K562 (cell line): Measurements from ENCODE around the gene RGS19. TPM values are rescaled to one million over a fixed set of nuclear protein-coding genes. Genes with fewer than 3 reads are reported as not detected.

Experiments used
- ATF4 ChIP-seq: fragments of 450-650 bp; formaldehyde crosslinking; IDR thresholded peaks from 2 replicates; pipeline ENCODE4 v1.4.0; 2022; ENCODE audit warnings: mild to moderate bottlenecking, moderate library complexity
- CHD1 ChIP-seq: fragments of 200-600 bp; sonication (generic); IDR thresholded peaks from one replicate; pipeline ENCODE4 v1.6.1; 2012; ENCODE audit warnings: mild to moderate bottlenecking, moderate library complexity, low read length, inconsistent platforms
- E2F8 ChIP-seq: fragments of 450-650 bp; IDR thresholded peaks from 2 replicates; pipeline ENCODE4 v1.7.1; 2018; ENCODE audit warnings: mild to moderate bottlenecking, low read depth; ENCODE audit not compliant: partially characterized antibody
- ESRRA ChIP-seq: fragments of 450-650 bp; IDR thresholded peaks from 2 replicates; pipeline ENCODE4 v1.6.1; 2014; ENCODE audit warnings: low read depth, mild to moderate bottlenecking, moderate library complexity, borderline replicate concordance
- ETV5 ChIP-seq: sonication (generic); formaldehyde crosslinking; IDR thresholded peaks from 2 replicates; pipeline ENCODE4 v1.4.0; 2020; ENCODE audit warnings: low read depth, mild to moderate bottlenecking, missing genetic modification reagents
- HBP1 ChIP-seq: fragments of 450-650 bp; formaldehyde crosslinking; IDR thresholded peaks from 2 replicates; pipeline ENCODE4 v1.4.0; 2022; ENCODE audit warnings: missing genetic modification characterization
- PHF8 ChIP-seq: fragments of 200-600 bp; sonication (generic); IDR thresholded peaks from 2 replicates; pipeline ENCODE4 v1.6.1; 2012; ENCODE audit warnings: mixed run types, mild to moderate bottlenecking, inconsistent platforms, low read length, moderate library complexity, borderline replicate concordance
- POLR2G ChIP-seq: fragments of 200-400 bp; formaldehyde crosslinking; IDR thresholded peaks from 2 replicates; pipeline ENCODE4 v1.6.1; 2017; ENCODE audit warnings: low read depth, mild to moderate bottlenecking, antibody characterized with exemption, low read length, moderate library complexity
- ZC3H8 ChIP-seq: fragments of 450-650 bp; IDR thresholded peaks from 2 replicates; pipeline ENCODE4 v1.6.1; 2017
- ZNF41 ChIP-seq: fragments of 250-450 bp; sonication (Bioruptor Pico); conservative IDR thresholded peaks from 2 replicates; pipeline ENCODE4 v1.4.0; 2020; ENCODE audit warnings: mild to moderate bottlenecking
- ZNF639 ChIP-seq, 2 experiments: fragments of 200-800 bp in 1 of 2; sonication (Bioruptor generic) in 1 of 2; sonication (generic) in 1 of 2; formaldehyde crosslinking in 1 of 2; IDR thresholded peaks in 1 of 2; conservative IDR thresholded peaks in 1 of 2; 2 replicates each; pipeline versions ENCODE4 v1.5.0 to v1.6.1; 2016 to 2020; ENCODE audit warnings: missing compliant biosample characterization in 1 of 2, missing genetic modification characterization in 1 of 2, missing genetic modification reagents in 1 of 2
- ZNF740 ChIP-seq, 3 experiments: fragments of 200-800 bp in 1 of 3; sonication (Bioruptor generic) in 1 of 3; sonication (generic) in 1 of 3; formaldehyde crosslinking in 1 of 3; IDR thresholded peaks; 2 replicates each; pipeline versions ENCODE4 v1.6.1 to v1.8.0; 2016 to 2022; ENCODE audit warnings: mild to moderate bottlenecking in 2 of 3, missing compliant biosample characterization in 2 of 3, missing genetic modification characterization in 2 of 3, missing genetic modification reagents in 1 of 3
- polyA plus RNA-seq, 8 experiments: library from polyadenylated mRNA; depleted of rRNA in 4 of 8; stranded (reverse) in 5 of 8; unstranded in 3 of 8; fragments of >200 nt; fragmentation: Nextera tagmentation in 2 of 8; fragmentation: Illumina TruSeq in 1 of 8; extraction: Ambion mirVana in 2 of 8; extraction: Trizol in 1 of 8; gene quantifications; 2 replicates each; pipeline versions ENCODE4 v1.2.1 to v1.2.3, GENCODE V29; 2011 to 2014; ENCODE audit warnings: inconsistent platforms in 1 of 8, missing spikeins in 1 of 8
- total RNA-seq, 7 experiments: library from RNA; depleted of rRNA in 6 of 7; stranded (reverse); fragments of >200 nt in 6 of 7; fragmentation: Illumina TruSeq in 2 of 7; extraction: Trizol in 2 of 7; gene quantifications; 2 replicates each; pipeline versions ENCODE4 v1.2.1 to v1.2.3, GENCODE V29; 2011 to 2021; ENCODE audit warnings: low replicate concordance in 1 of 7

RGS19 gene
- total and polyA plus RNA-seq, 9 of the 15 experiments (the other 6 are each of a cell fraction or from before 2014, with no cell fraction given): 0.41 to 23.7 (median 14.6) TPM

- TF ChIP-seq ZNF740 (CRISPR knock-in tag; IDR thresholded peaks at IDR 0.05) (peak; percentile 35; the same call in 1 of the 2 replicates), ZNF740 (tag; IDR thresholded peaks at IDR 0.05) (no peak), ZNF639 (CRISPR knock-in tag; conservative IDR thresholded peaks at IDR 0.05 in 1 of 2, IDR thresholded peaks at IDR 0.05 in 1 of 2) (peak in 1 of 2 experiments; percentile 95; a peak in 2 of 4 replicates), ESRRA (peak; percentile 15; the same call in 1 of the 2 replicates), CHD1 (no peak), ZNF41 (CRISPR knock-in tag) (peak; percentile 69; the same call in 1 of the 2 replicates), POLR2G (peak; percentile 86), ZC3H8 (no peak), ATF4 (CRISPR knock-in tag) (peak; percentile 73), PHF8 (peak; percentile 93), ETV5 (CRISPR knock-in tag) (peak; percentile 58; the same call in 1 of the 2 replicates), HBP1 (CRISPR knock-in tag) (no peak), E2F8 (no peak)
Observed at GRCh38 chr20:64062596-64063388, 16.5 kb downstream of the RGS19 start, which contains the start of gene TCEA2 (continued).
